Activated naive CD8-positive, alpha-beta T cell (primary cell): ENCODE results near the gene PPP2R3B.
"Not testable (repeated sequence)": the region's sequence is repeated elsewhere in the genome, so short reads cannot be mapped to it uniquely, and the experiment has no call there.

Source experiments
- H3K27ac Mint-ChIP-seq: one replicate; pipeline ENCODE4 v1.8.0; 2021; ENCODE audit warnings: mixed read lengths
- H3K27me3 Mint-ChIP-seq: one replicate; pipeline ENCODE4 v1.8.0; 2021; ENCODE audit warnings: mixed read lengths
- H3K36me3 Mint-ChIP-seq: one replicate; pipeline ENCODE4 v1.8.0; 2021; ENCODE audit warnings: mixed read lengths
- H3K4me1 Mint-ChIP-seq: one replicate; pipeline ENCODE4 v1.8.0; 2021; ENCODE audit warnings: low read depth, mixed read lengths
- H3K4me3 Mint-ChIP-seq: one replicate; pipeline ENCODE4 v1.8.0; 2021; ENCODE audit warnings: mild to moderate bottlenecking, mixed read lengths
- H3K9me3 Mint-ChIP-seq: one replicate; pipeline ENCODE4 v1.8.0; 2021; ENCODE audit warnings: low read depth, mixed read lengths

The PPP2R3B gene

GRCh38 chrX:386768-387575 lies at the start of gene PPP2R3B:
PPP2R3B (minus strand) TSS chrX:386907; CDS start chrX:386691, 216 bp downstream.
- Mint-ChIP-seq H3K27ac (peak within 1 kb of the TSS; percentile 99), H3K36me3 (peaks cover 2% of the 10 kb centered on the region), H3K4me3 (peak within 1 kb of the TSS; percentile 96), H3K27me3 (no peaks in the 10 kb centered on the region), H3K4me1 (peaks cover 11% of the 10 kb centered on the region), H3K9me3 (no peaks in the 10 kb centered on the region)

- Mint-ChIP-seq H3K27ac (no peak overlapping the region), H3K4me1 (peaks cover 5% of the 10 kb centered on the region), H3K27me3 (peaks cover 7% of the 10 kb centered on the region), H3K36me3 (peaks cover 2% of the 10 kb centered on the region), H3K9me3 (no peaks in the 10 kb centered on the region), H3K4me3 (no peak overlapping the region)
Measured at GRCh38 chrX:435536-436122, 48.9 kb upstream of the PPP2R3B start.

GRCh38 chrX:434946-435345 lies 48.2 kb upstream of the PPP2R3B start:
- peaks cover 5% of the 10 kb centered on the region for H3K4me1 Mint-ChIP-seq
- H3K27me3 Mint-ChIP-seq = peaks cover 9% of the 10 kb centered on the region
- H3K4me3 Mint-ChIP-seq = no peak overlapping the region
- no peak overlapping the region for H3K27ac Mint-ChIP-seq
- no peaks in the 10 kb centered on the region for H3K9me3 Mint-ChIP-seq
- peaks cover 2% of the 10 kb centered on the region for H3K36me3 Mint-ChIP-seq

GRCh38 chrX:433771-434170 lies 47.1 kb upstream of the PPP2R3B start:
- peaks cover 5% of the 10 kb centered on the region for H3K4me1 Mint-ChIP-seq

GRCh38 chrX:432666-433065 lies 46.0 kb upstream of the PPP2R3B start:
- not testable (repeated sequence) for H3K4me3 Mint-ChIP-seq, H3K9me3 Mint-ChIP-seq, H3K36me3 Mint-ChIP-seq, H3K27ac Mint-ChIP-seq, H3K4me1 Mint-ChIP-seq
- H3K27me3 Mint-ChIP-seq = peaks cover 14% of the 10 kb centered on the region

More at GRCh38 chrX:433771-434170, 47.1 kb upstream of the PPP2R3B start:
- Mint-ChIP-seq H3K4me3 (no peak overlapping the region), H3K36me3 (peaks cover 2% of the 10 kb centered on the region), H3K27me3 (peaks cover 13% of the 10 kb centered on the region), H3K9me3 (no peaks in the 10 kb centered on the region), H3K27ac (no peak overlapping the region)

GRCh38 chrX:431492-432111 lies 44.9 kb upstream of the PPP2R3B start:
- Mint-ChIP-seq H3K27ac (no peak overlapping the region), H3K4me3 (no peak overlapping the region), H3K36me3 (peaks cover 2% of the 10 kb centered on the region), H3K9me3 (no peaks in the 10 kb centered on the region), H3K4me1 (peaks cover 4% of the 10 kb centered on the region), H3K27me3 (peaks cover 16% of the 10 kb centered on the region)

GRCh38 chrX:431056-431455 lies 44.3 kb upstream of the PPP2R3B start:
- Mint-ChIP-seq H3K9me3 (no peaks in the 10 kb centered on the region), H3K36me3 (peaks cover 2% of the 10 kb centered on the region), H3K4me3 (no peak overlapping the region), H3K27ac (no peak overlapping the region), H3K4me1 (peaks cover 4% of the 10 kb centered on the region), H3K27me3 (peaks cover 16% of the 10 kb centered on the region)

GRCh38 chrX:429266-429825 lies 42.6 kb upstream of the PPP2R3B start:
- Mint-ChIP-seq H3K4me1 (peaks cover 4% of the 10 kb centered on the region), H3K27me3 (peaks cover 16% of the 10 kb centered on the region), H3K4me3 (peak overlapping the region; percentile 13), H3K27ac (no peak overlapping the region), H3K36me3 (peaks cover 2% of the 10 kb centered on the region), H3K9me3 (no peaks in the 10 kb centered on the region)

- peaks cover 15% of the 10 kb centered on the region for H3K27me3 Mint-ChIP-seq
- H3K4me1 Mint-ChIP-seq = peaks cover 4% of the 10 kb centered on the region
- H3K36me3 Mint-ChIP-seq = no peaks in the 10 kb centered on the region
- no peaks in the 10 kb centered on the region for H3K9me3 Mint-ChIP-seq
- H3K4me3 Mint-ChIP-seq = peak overlapping the region; percentile 59
- H3K27ac Mint-ChIP-seq = no peak overlapping the region
Measured at GRCh38 chrX:427812-428725, 41.4 kb upstream of the PPP2R3B start.

GRCh38 chrX:426881-427280 lies 40.2 kb upstream of the PPP2R3B start:
- Mint-ChIP-seq H3K4me1 (peaks cover 5% of the 10 kb centered on the region), H3K27me3 (peaks cover 15% of the 10 kb centered on the region), H3K4me3 (peak overlapping the region; percentile 20), H3K36me3 (no peaks in the 10 kb centered on the region), H3K9me3 (no peaks in the 10 kb centered on the region), H3K27ac (no peak overlapping the region)

GRCh38 chrX:425056-425455 lies 38.3 kb upstream of the PPP2R3B start:
- peaks cover 8% of the 10 kb centered on the region for H3K27me3 Mint-ChIP-seq
- H3K4me1 Mint-ChIP-seq = peaks cover 5% of the 10 kb centered on the region
- H3K9me3 Mint-ChIP-seq = no peaks in the 10 kb centered on the region
- H3K36me3 Mint-ChIP-seq = no peaks in the 10 kb centered on the region
- no peak overlapping the region for H3K4me3 Mint-ChIP-seq
- H3K27ac Mint-ChIP-seq = no peak overlapping the region

- Mint-ChIP-seq H3K4me1 (peaks cover 2% of the 10 kb centered on the region), H3K36me3 (no peaks in the 10 kb centered on the region), H3K9me3 (no peaks in the 10 kb centered on the region), H3K4me3 (no peak overlapping the region), H3K27me3 (peaks cover under 1% of the 10 kb centered on the region), H3K27ac (no peak overlapping the region)
Measured at GRCh38 chrX:421646-422391, 35.1 kb upstream of the PPP2R3B start.

GRCh38 chrX:420496-421223 lies 34.0 kb upstream of the PPP2R3B start:
- H3K4me1 Mint-ChIP-seq = peaks cover 2% of the 10 kb centered on the region
- H3K27ac Mint-ChIP-seq = no peak overlapping the region
- H3K36me3 Mint-ChIP-seq = no peaks in the 10 kb centered on the region
- H3K4me3 Mint-ChIP-seq = no peak overlapping the region
- no peaks in the 10 kb centered on the region for H3K9me3 Mint-ChIP-seq
- no peaks in the 10 kb centered on the region for H3K27me3 Mint-ChIP-seq
